Transverse colon (tissue), 4 donors: Measurements from ENCODE around the gene CAMTA1.

Experiments used
- POLR2AphosphoS5 ChIP-seq, 3 donors: sonication (generic); formaldehyde crosslinking; IDR thresholded peaks; one replicate each; pipeline ENCODE4 v1.6.1; 2016; ENCODE audit warnings: antibody characterized with exemption in 3 of 3
- TF ChIP-seq, protein P1 (sequence below), 5 experiments: fragments of 200-600 bp in 3 of 5; fragments of 450-650 bp in 2 of 5; sonication (generic) in 3 of 5; IDR thresholded peaks; 1 replicate in 2 of 5; 2 replicates in 3 of 5; pipeline ENCODE4 v1.5.1; 2016 to 2017; ENCODE audit warnings: antibody characterized with exemption in 5 of 5, inconsistent platforms in 3 of 5, mild to moderate bottlenecking in 2 of 5, moderate library complexity in 1 of 5

DNA sequence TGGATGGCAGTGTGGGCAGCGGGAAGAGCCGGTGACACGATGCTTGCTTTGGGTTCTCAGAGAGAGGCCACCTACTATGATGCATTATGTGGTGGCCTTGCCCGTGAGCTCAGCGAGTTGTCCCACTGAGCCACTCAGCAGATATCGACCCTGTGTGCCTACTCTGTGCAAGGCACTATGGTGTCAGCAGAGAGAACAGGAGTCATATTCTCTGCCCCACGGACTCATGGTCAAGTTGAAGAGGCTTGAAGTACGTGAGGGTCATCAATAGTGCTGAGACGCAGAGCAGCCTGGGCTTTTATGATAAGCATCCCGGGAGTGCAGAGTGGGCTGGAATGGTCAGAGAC lies 466.2 kb downstream of the CAMTA1 start:
- TF ChIP-seq, protein P1, sequence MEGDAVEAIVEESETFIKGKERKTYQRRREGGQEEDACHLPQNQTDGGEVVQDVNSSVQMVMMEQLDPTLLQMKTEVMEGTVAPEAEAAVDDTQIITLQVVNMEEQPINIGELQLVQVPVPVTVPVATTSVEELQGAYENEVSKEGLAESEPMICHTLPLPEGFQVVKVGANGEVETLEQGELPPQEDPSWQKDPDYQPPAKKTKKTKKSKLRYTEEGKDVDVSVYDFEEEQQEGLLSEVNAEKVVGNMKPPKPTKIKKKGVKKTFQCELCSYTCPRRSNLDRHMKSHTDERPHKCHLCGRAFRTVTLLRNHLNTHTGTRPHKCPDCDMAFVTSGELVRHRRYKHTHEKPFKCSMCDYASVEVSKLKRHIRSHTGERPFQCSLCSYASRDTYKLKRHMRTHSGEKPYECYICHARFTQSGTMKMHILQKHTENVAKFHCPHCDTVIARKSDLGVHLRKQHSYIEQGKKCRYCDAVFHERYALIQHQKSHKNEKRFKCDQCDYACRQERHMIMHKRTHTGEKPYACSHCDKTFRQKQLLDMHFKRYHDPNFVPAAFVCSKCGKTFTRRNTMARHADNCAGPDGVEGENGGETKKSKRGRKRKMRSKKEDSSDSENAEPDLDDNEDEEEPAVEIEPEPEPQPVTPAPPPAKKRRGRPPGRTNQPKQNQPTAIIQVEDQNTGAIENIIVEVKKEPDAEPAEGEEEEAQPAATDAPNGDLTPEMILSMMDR (IDR thresholded peaks at IDR 0.05) = no peak
- no peak for TF ChIP-seq POLR2AphosphoS5 (IDR thresholded peaks at IDR 0.05)
